Ascending aorta (tissue), 2 donors: ENCODE results near the gene FNDC5. TPM values are rescaled to one million over a fixed set of nuclear protein-coding genes. Genes with fewer than 3 reads are reported as not detected.

Source experiments
- DNase-seq, 2 donors: peaks; one replicate each; pipeline ENCODE4 v3.0.0-alpha.2; 2019; ENCODE audit warnings: low spot score in 2 of 2
- H3K27ac ChIP-seq, 2 donors: fragments of 200-600 bp; sonication (generic); one replicate each; pipeline ENCODE4 v1.5.1; 2016 to 2017; ENCODE audit warnings: mild to moderate bottlenecking in 1 of 2
- H3K27me3 ChIP-seq: fragments of 200-600 bp; sonication (generic); one replicate; pipeline ENCODE4 v1.5.1; 2017
- H3K36me3 ChIP-seq, 2 donors: fragments of 200-600 bp; sonication (generic); one replicate each; pipeline ENCODE4 v1.5.1; 2016
- H3K4me1 ChIP-seq, 2 donors: fragments of 200-600 bp; sonication (generic); one replicate each; pipeline ENCODE4 v1.5.1; 2016 to 2017; ENCODE audit warnings: mild to moderate bottlenecking in 1 of 2
- H3K4me3 ChIP-seq, 2 donors: fragments of 200-600 bp; sonication (generic); one replicate each; pipeline ENCODE4 v1.5.1; 2016 to 2017; ENCODE audit warnings: mild to moderate bottlenecking in 1 of 2
- H3K9me3 ChIP-seq, 2 donors: fragments of 200-600 bp; sonication (generic); one replicate each; pipeline ENCODE4 v1.5.1; 2016
- intact Hi-C: fragments of 100-400 bp; cut with DNase I; formaldehyde crosslinking; loops from one replicate; pipeline ENCODE4 v1.15.1; 2023
- total RNA-seq: library from RNA; depleted of rRNA; stranded (reverse); fragments of >200 nt; gene quantifications from one replicate; pipeline ENCODE4 v1.1.0, GENCODE V29; 2016
- TF ChIP-seq, protein P1 (sequence below), 3 experiments: fragments of 200-600 bp in 2 of 3; fragments of 450-650 bp in 1 of 3; sonication (generic) in 2 of 3; IDR thresholded peaks; one replicate each; pipeline ENCODE4 v1.5.1; 2016 to 2019; ENCODE audit warnings: antibody characterized with exemption in 3 of 3, mild to moderate bottlenecking in 1 of 3, moderate library complexity in 1 of 3

FNDC5 gene
- total RNA-seq, 1 donor from 2014 or later: 8.9 TPM

DNA sequence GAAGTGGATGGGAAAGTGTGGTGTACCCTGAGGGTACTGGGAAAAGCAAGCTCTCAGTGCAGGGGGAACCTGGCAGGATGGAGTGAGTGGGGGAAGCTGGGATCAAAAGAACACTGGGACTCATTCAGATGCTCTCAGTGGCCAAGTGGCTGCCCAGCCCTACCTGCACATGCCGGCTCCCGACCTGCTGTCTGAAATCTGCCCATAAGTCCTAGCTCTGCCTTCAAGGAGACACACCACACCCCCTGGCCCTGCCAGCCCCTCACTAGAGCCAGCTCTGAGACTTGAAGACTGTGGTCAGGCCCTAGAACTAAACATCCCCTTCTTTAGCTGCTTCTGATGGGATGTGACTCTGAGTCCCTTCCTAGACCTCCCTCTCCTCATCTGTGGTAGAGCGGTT is 28.2 kb upstream of the FNDC5 start:
- Histone ChIP-seq H3K4me3 (no peak overlapping the region), H3K36me3 (no peaks in the 10 kb centered on the region), H3K9me3 (no peaks in the 10 kb centered on the region), H3K4me1 (peaks cover 4 to 6% of the 10 kb centered on the region in 2 donors), H3K27me3 (no peaks in the 10 kb centered on the region), H3K27ac (no peak overlapping the region)
- intact Hi-C loops: no loop called here
- no peak for DNase-seq
- TF ChIP-seq, protein P1, sequence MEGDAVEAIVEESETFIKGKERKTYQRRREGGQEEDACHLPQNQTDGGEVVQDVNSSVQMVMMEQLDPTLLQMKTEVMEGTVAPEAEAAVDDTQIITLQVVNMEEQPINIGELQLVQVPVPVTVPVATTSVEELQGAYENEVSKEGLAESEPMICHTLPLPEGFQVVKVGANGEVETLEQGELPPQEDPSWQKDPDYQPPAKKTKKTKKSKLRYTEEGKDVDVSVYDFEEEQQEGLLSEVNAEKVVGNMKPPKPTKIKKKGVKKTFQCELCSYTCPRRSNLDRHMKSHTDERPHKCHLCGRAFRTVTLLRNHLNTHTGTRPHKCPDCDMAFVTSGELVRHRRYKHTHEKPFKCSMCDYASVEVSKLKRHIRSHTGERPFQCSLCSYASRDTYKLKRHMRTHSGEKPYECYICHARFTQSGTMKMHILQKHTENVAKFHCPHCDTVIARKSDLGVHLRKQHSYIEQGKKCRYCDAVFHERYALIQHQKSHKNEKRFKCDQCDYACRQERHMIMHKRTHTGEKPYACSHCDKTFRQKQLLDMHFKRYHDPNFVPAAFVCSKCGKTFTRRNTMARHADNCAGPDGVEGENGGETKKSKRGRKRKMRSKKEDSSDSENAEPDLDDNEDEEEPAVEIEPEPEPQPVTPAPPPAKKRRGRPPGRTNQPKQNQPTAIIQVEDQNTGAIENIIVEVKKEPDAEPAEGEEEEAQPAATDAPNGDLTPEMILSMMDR (IDR thresholded peaks at IDR 0.05): no peak

DNA sequence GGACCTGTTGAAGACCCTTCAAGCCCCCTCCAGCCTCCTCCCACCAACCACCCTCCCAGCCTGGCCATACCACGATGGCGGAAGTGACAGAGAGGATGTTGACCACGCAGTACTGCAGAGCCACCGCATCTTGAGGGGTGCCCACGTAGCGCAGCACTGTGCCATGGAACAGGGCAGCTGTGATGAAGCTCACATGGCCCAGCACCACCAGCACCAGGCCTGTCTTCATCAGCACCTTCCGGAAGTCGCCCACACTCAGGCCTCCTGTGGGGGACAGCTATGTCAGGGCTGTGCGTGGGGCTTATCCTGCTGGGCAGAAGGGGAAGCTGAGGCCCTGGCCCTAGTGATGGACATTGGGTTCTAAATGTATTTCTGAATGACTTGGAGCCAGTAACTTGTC is 27.3 kb upstream of the FNDC5 start:
- no peaks in the 10 kb centered on the region for H3K9me3 ChIP-seq
- DNase-seq: no peak
- no peaks in the 10 kb centered on the region for H3K36me3 ChIP-seq
- H3K4me1 ChIP-seq: peaks cover 6 to 8% of the 10 kb centered on the region in 2 donors
- no peak overlapping the region for H3K4me3 ChIP-seq
- no peaks in the 10 kb centered on the region for H3K27me3 ChIP-seq
- TF ChIP-seq, protein P1 (IDR thresholded peaks at IDR 0.05): no peak
- no peak overlapping the region for H3K27ac ChIP-seq
- intact Hi-C loops: no loop called here

DNA sequence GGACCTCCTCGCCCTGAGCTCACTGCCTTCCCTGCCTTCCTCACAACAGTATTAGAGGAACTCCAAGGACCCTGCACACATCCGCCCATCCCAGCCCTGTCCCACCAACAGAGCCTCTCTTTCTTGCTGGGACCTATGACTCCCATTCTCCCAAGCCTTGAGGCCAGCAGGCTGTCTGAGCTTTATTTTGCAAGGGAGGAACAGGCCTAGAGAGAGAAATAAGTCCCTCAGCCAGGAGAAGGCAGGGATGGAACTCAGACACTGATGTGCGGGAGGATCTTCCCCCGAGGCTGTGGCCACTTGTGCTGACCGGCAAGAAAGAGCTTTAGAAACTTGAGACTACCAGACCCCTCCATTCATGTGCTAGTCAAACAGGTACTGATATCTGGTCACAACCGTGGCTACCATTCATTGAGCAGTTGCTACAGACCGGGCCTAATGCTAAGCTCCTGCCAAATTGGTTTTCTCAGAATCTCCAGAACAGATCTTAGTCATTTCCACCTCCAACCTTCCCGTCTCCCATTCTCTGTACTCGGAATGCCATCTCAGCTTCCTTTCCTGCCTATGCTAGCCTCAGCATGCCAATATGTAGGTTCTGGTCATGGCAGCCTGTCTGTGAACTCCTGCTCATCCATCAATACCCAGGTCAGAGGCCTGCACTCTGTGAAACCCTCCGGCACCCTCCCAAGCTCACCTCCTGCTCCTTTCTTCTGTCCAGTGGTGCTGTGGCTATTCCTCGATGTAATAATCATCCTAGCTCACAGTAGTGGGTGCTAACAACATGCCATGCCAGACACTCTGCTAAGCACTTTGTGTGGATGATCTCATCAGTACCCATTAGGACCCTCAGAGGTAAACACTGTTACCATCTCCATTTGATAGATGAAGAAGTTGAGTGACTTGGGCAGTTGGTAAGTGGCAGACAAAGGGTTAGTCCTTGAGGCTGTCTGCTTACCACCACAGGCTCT is 26.7 kb upstream of the FNDC5 start:
- intact Hi-C loops: no loop called here
- TF ChIP-seq, protein P1 (IDR thresholded peaks at IDR 0.05): no peak
- no peaks in the 10 kb centered on the region for H3K27me3 ChIP-seq
- no peak for DNase-seq
- no peak overlapping the region for H3K4me3 ChIP-seq
- H3K9me3 ChIP-seq: no peaks in the 10 kb centered on the region
- H3K36me3 ChIP-seq: no peaks in the 10 kb centered on the region
- H3K4me1 ChIP-seq: peaks cover 10 to 12% of the 10 kb centered on the region in 2 donors
- no peak overlapping the region for H3K27ac ChIP-seq

DNA sequence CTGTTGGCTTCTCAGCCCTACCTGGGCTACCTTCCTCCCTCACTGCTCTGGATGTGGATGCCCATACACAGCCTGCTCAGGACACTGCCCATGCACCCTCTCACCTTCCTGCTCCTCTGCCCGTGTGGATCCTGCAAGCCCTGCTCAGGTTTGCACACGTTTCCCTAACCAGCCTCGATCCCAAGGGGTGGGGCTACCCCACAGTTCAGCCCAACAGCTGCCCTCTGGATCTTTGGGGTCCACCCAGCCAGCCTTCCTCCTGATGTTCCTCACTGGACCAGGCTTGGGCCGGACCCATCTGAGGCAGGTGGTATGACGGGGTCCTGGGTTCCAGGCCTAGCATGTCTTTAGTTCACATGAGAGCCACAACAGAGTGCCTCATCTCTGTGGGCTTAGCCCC is 25.7 kb upstream of the FNDC5 start:
- intact Hi-C loops: no loop called here
- peaks cover 10 to 12% of the 10 kb centered on the region in 2 donors for H3K4me1 ChIP-seq
- TF ChIP-seq, protein P1 (IDR thresholded peaks at IDR 0.05): no peak
- H3K36me3 ChIP-seq: no peaks in the 10 kb centered on the region
- H3K27ac ChIP-seq: no peak overlapping the region
- no peak for DNase-seq
- no peak overlapping the region for H3K4me3 ChIP-seq
- no peaks in the 10 kb centered on the region for H3K27me3 ChIP-seq
- no peaks in the 10 kb centered on the region for H3K9me3 ChIP-seq

DNA sequence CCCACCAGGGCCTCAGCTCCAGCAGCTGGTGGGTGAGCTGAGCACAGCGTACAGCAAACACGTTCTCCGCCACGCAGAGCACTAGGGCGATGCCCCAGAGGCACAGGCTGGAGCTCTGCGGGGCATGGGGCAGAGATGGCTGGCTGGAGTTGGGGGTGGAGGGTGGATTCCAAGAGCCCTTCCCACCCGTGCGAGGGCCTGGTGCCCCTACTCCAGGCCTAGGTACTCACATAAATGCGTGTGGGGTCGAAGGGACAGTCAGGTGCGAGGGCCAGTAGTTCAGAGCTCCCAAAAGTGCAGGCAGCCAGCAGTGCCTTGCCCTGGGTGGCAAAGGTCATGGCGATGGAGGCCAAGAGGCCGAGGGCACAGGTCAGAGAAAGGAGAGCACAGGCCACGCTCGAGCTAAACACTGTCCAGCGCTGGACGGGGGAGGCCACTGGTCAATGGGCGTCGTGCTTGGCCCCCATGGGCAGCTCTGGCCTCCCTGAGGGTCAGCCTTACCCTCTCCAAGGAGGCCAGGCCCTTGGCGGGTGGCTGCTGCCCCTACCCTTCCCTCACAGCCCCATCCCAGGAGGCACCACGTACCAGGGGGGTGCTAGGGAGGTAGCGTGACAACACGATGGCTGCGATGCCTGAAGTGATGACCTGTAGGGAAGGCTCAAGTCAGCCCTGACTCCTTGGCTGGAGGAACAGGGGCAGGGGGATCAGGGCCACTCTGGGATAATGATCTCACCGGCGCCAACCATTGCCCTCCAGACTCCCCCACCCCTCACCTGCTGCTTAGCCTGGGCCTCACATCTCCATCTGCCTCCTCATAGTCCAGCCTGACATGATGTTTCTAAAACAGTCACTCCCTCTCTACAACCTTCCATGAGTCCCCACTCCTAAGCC is 24.9 kb upstream of the FNDC5 start:
- Histone ChIP-seq H3K27me3 (no peaks in the 10 kb centered on the region), H3K27ac (no peak overlapping the region), H3K4me1 (peaks cover 6 to 8% of the 10 kb centered on the region in 2 donors), H3K4me3 (no peak overlapping the region), H3K36me3 (no peaks in the 10 kb centered on the region), H3K9me3 (no peaks in the 10 kb centered on the region)
- intact Hi-C loops: no loop called here
- no peak for DNase-seq
- TF ChIP-seq, protein P1 (IDR thresholded peaks at IDR 0.05): no peak
